GM13976 (cell line): ENCODE measurements around the gene RASGRP3.
A peak's percentile ranks its signal among the peaks of the same experiment; 100 is the strongest.

ENCODE experiments used
- DNase-seq: peaks from one replicate; pipeline ENCODE4 v3.0.0; 2012; ENCODE audit warnings: low spot score
- in situ Hi-C: fragments of 300-500 bp; cut with MboI; formaldehyde crosslinking; loops from one replicate; pipeline ENCODE4 v1.12.0; 2022; ENCODE audit warnings: low sequenced_read_pairs, mixed read lengths, inconsistent platforms; ENCODE audit not compliant: unreplicated experiment
- TF ChIP-seq, protein P1 (sequence below): IDR thresholded peaks from 2 replicates; pipeline ENCODE4 v1.5.1; 2012; ENCODE audit warnings: borderline replicate concordance, mild to moderate bottlenecking; ENCODE audit not compliant: insufficient read depth; ENCODE audit errors: extremely low read depth, missing control alignments, control extremely low read depth

Gene RASGRP3

DNA sequence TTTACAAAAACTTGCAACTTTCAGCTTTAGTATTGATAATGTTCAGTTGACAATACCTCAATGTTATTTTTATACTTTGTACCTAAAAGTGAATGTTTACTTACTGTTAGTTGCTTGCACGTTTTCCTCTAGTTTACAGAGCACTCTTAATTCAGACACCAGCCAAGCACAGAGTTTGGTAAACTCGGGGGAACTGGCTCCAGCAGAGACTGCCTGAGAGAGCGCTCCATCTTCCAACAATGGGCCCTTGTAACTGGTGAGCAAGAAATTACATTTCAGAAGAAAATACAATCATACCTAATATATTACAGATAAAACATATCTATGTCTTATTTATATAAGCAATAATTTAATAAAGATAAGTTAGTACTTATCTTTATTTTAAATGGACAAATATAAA is 118.9 kb downstream of the RASGRP3 start:
- TF ChIP-seq, protein P1, sequence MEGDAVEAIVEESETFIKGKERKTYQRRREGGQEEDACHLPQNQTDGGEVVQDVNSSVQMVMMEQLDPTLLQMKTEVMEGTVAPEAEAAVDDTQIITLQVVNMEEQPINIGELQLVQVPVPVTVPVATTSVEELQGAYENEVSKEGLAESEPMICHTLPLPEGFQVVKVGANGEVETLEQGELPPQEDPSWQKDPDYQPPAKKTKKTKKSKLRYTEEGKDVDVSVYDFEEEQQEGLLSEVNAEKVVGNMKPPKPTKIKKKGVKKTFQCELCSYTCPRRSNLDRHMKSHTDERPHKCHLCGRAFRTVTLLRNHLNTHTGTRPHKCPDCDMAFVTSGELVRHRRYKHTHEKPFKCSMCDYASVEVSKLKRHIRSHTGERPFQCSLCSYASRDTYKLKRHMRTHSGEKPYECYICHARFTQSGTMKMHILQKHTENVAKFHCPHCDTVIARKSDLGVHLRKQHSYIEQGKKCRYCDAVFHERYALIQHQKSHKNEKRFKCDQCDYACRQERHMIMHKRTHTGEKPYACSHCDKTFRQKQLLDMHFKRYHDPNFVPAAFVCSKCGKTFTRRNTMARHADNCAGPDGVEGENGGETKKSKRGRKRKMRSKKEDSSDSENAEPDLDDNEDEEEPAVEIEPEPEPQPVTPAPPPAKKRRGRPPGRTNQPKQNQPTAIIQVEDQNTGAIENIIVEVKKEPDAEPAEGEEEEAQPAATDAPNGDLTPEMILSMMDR, result no peak
- in situ Hi-C loops, result loop anchor here (25.0 kb wide), 2 partner anchors 833 to 1033 kb away; no protein-coding TSS in a partner anchor
- DNase-seq, result no peak

DNA sequence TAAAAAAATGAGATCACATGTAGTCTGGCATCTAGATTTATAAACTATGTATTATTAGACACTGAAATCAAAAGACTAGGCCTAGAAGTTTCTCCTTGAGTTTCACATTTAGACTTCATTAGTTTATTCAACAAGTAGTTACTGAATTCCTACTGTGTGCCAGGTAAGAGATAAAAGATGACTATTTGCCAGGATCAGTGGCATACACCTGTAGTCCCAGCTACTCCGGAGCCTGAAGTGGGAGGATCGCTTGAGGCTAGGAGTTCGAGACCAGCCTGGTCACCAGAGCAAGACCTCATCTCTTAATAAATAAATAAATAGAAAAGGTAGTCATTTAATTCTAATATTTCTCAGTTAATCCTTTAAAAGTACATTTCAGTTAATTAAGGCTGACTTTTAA is 120.6 kb downstream of the RASGRP3 start:
- TF ChIP-seq, protein P1, result no peak
- in situ Hi-C loops, result loop anchor here (25.0 kb wide), 2 partner anchors 835 to 1035 kb away; no protein-coding TSS in a partner anchor
- DNase-seq, result no peak

DNA sequence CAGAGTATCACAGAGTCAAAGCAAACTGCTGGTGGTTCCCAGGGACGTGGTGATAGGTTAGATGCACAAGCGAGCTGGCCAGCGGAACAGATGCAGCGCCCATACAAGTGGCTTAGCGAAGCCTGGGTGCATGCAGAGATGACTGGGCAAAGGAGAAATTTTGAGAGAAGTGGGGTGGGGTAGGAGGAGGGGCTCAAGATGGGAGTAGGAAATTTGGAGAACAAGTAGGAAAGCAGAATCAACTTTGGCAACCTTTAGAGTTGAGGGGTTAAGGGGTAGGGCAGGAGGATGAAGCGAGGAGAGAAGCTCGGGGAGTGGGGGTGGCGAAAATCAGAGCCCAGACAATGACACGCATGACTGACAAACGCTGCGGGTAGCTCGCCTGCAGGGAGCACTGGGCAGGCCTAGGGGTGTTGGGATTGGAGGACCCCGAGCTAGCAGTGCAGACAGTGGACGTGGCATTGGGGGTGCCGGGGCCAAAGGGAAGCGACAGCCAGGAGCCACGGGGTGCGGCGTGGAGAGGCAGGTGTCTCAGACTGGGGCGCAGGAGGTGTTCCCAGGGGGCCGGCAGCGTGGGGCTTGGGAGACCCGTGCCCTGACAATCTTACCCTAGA is 122.2 kb downstream of the RASGRP3 start:
- in situ Hi-C loops, result loop anchor here (25.0 kb wide), 2 partner anchors 836 to 1036 kb away; no protein-coding TSS in a partner anchor
- TF ChIP-seq, protein P1, result no peak
- DNase-seq, result peak; percentile 66

DNA sequence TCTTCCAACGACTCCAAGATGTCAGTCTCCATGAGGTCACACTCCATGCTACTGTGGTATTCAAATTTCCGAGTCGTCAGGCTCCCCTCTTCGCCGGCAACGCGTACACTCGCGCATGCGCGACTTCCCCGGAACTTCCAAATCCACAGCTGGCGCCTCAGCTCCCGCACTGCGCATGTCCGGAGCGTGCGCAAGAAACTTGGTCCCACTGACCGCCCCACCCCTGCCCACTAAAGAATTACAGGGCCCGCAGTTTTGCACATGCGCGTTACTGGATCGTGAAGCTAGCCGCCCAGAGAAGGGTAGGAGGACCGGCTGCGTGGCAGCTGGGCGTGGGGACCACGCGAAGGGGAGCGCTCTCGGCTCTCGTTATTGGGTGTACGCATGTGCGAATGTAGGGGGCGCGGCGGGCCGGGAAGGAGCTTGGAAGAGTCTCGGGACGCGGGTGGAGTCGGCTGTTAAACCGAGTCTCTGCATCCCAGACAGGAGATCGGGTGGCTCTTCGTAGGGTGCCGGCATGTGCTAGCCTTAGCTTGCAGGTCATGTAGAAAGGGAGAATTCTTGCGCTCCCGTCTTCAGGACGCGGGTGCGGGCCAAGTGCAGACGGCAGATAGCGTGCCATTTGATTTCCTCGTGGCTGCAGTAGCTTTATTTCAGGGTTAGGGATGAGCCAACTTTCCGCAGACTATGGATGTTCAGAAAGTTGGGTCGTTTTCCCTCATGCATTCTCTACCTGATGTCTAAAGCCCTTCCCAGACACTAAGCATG is 122.9 kb downstream of the RASGRP3 start, which contains the start of gene FAM98A:
Gene FAM98A, minus strand, starts transcription at position 125 of the 768 bp plus-strand sequence. Its CDS starts 78 bp downstream, at position 47.
- TF ChIP-seq, protein P1, result no peak
- in situ Hi-C loops, result loop anchor here (25.0 kb wide), 2 partner anchors 837 to 1037 kb away; no protein-coding TSS in a partner anchor
- peak; percentile 97 for DNase-seq

DNA sequence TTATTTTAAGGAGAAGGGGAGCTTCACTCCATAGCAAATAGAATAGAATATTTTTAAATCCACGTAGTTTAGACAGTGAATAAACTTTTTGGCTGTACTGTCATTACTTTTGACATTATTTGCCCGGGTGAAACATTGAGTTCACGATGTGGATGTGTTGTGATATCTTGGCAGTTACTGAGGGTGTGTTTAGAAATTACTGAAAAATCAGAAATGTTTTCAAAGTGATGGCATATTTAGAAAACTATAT is 123.4 kb downstream of the RASGRP3 start:
- in situ Hi-C loops, result loop anchor here (25.0 kb wide), 2 partner anchors 838 to 1038 kb away; no protein-coding TSS in a partner anchor

DNA sequence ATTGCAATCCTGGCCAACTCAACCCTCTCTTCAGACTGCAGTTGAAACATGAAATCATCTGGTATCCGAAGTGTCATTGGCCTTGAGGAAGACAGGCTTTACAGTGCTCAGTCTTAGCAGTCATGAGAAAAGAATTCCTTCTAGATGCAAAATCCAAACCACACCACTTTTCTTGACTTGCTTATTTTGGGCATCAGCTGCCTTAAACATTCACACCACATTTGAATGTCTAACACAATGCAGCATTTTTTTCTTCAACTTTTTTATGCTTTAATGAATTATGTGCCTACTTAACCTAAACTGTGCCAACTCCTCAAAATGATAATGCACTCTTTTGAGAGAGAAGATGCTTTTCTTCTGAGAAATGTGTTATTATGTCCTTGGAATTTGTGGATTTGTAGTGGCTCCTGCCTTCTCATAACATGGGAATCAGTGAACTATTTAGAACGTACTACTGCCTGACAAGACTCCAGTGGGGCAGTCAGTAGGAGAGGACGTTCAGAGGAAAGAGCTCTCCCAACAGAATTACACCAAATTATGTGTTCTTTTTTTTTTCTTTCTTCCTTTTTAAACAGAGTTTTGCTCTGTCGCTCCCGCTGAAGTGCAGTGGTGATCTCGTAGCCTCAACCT is 125.9 kb downstream of the RASGRP3 start:
- DNase-seq, result no peak

More for the DNA sequence above, 123.4 kb downstream of the RASGRP3 start:
- TF ChIP-seq, protein P1, result no peak
- DNase-seq, result no peak

More for the DNA sequence above, 125.9 kb downstream of the RASGRP3 start:
- TF ChIP-seq, protein P1, result no peak
- in situ Hi-C loops, result no loop called here
